HepG2 (cell line): ENCODE results near the gene GAGE12F. TPM values are rescaled to one million over a fixed set of nuclear protein-coding genes. Genes with fewer than 3 reads are reported as not detected.

Experiments used
- DMAP1 ChIP-seq: IDR thresholded peaks from 2 replicates; pipeline ENCODE4 v1.6.1; 2016
- FOXA1 ChIP-seq, 2 experiments: fragments of 450-650 bp in 1 of 2; sonication (generic) in 1 of 2; formaldehyde crosslinking in 1 of 2; IDR thresholded peaks; 2 replicates each; pipeline versions ENCODE4 v1.4.0 to v1.6.1; 2016 to 2020; ENCODE audit warnings: missing genetic modification reagents in 1 of 2
- FOXJ3 ChIP-seq: sonication (generic); formaldehyde crosslinking; IDR thresholded peaks from 2 replicates; pipeline ENCODE4 v1.4.0; 2020; ENCODE audit warnings: missing genetic modification reagents, mild to moderate bottlenecking, borderline replicate concordance
- HINFP ChIP-seq: sonication (generic); formaldehyde crosslinking; IDR thresholded peaks from 2 replicates; pipeline ENCODE4 v1.4.0; 2020; ENCODE audit warnings: low read depth, mild to moderate bottlenecking, missing genetic modification reagents
- MAFG ChIP-seq: sonication (generic); formaldehyde crosslinking; IDR thresholded peaks from 2 replicates; pipeline ENCODE4 v1.5.1; 2020; ENCODE audit warnings: mild to moderate bottlenecking, missing genetic modification reagents
- MEIS2 ChIP-seq: sonication (generic); formaldehyde crosslinking; IDR thresholded peaks from 2 replicates; pipeline ENCODE4 v1.9.0; 2021; ENCODE audit warnings: mild to moderate bottlenecking, missing genetic modification reagents
- ONECUT2 ChIP-seq: sonication (generic); formaldehyde crosslinking; IDR thresholded peaks from 2 replicates; pipeline ENCODE4 v1.4.0; 2020; ENCODE audit warnings: missing genetic modification reagents
- PAXIP1 ChIP-seq: sonication (generic); formaldehyde crosslinking; conservative IDR thresholded peaks from 2 replicates; pipeline ENCODE4 v1.4.0; 2020; ENCODE audit warnings: mild to moderate bottlenecking, missing genetic modification reagents, moderate library complexity
- PRMT3 ChIP-seq: sonication (generic); formaldehyde crosslinking; IDR thresholded peaks from 2 replicates; pipeline ENCODE4 v1.8.1; 2022; ENCODE audit warnings: low read depth, mild to moderate bottlenecking, moderate library complexity, missing genetic modification reagents, borderline replicate concordance
- SMARCE1 ChIP-seq: fragments of 450-650 bp; IDR thresholded peaks from 2 replicates; pipeline ENCODE4 v1.6.1; 2017; ENCODE audit warnings: borderline replicate concordance
- SOX5 ChIP-seq: IDR thresholded peaks from 2 replicates; pipeline ENCODE4 v1.6.1; 2016; ENCODE audit warnings: borderline replicate concordance
- TFDP1 ChIP-seq: IDR thresholded peaks from 2 replicates; pipeline ENCODE4 v1.6.1; 2016; ENCODE audit warnings: missing compliant biosample characterization, missing genetic modification reagents, borderline replicate concordance
- ZNF337 ChIP-seq: sonication (generic); formaldehyde crosslinking; IDR thresholded peaks from 2 replicates; pipeline ENCODE4 v1.5.1; 2020; ENCODE audit warnings: missing genetic modification reagents, low read depth, mild to moderate bottlenecking, borderline replicate concordance
- ZNF367 ChIP-seq: sonication (generic); formaldehyde crosslinking; IDR thresholded peaks from 2 replicates; pipeline ENCODE4 v1.4.0; 2020; ENCODE audit warnings: missing genetic modification reagents, borderline replicate concordance
- ZNF503 ChIP-seq: sonication (generic); formaldehyde crosslinking; IDR thresholded peaks from 2 replicates; pipeline ENCODE4 v1.4.0; 2020; ENCODE audit warnings: missing genetic modification reagents
- ZNF558 ChIP-seq: sonication (generic); formaldehyde crosslinking; IDR thresholded peaks from 2 replicates; pipeline ENCODE4 v1.9.0; 2022; ENCODE audit warnings: mild to moderate bottlenecking, missing genetic modification reagents, borderline replicate concordance
- ZNF784 ChIP-seq: sonication (generic); formaldehyde crosslinking; IDR thresholded peaks from 2 replicates; pipeline ENCODE4 v1.5.1; 2020; ENCODE audit warnings: missing genetic modification reagents, mild to moderate bottlenecking, borderline replicate concordance
- polyA plus RNA-seq, 8 experiments: library from polyadenylated mRNA; depleted of rRNA in 3 of 8; stranded (reverse) in 7 of 8; unstranded in 1 of 8; fragments of >200 nt; fragmentation: Illumina TruSeq in 4 of 8; extraction: Trizol in 4 of 8; gene quantifications; 2 replicates each; pipeline versions ENCODE4 v1.2.1 to v1.2.3, GENCODE V29; 2011 to 2016; ENCODE audit warnings: low read depth in 4 of 8, missing spikeins in 1 of 8, mixed read lengths in 1 of 8; ENCODE audit not compliant: insufficient read depth in 1 of 8
- total RNA-seq, 5 experiments: library from RNA; depleted of rRNA; stranded (reverse); fragments of >200 nt; fragmentation: Illumina TruSeq; extraction: Trizol; gene quantifications; 2 replicates each; pipeline ENCODE4 v1.2.3, GENCODE V29; 2016; ENCODE audit warnings: low read depth in 1 of 5
- TF ChIP-seq, protein P1 (sequence below), 2 experiments: sonication (generic) in 1 of 2; formaldehyde crosslinking in 1 of 2; IDR thresholded peaks; 2 replicates each; pipeline versions ENCODE4 v1.4.0 to v1.6.1; 2018 to 2020; ENCODE audit warnings: missing genetic modification reagents in 2 of 2, borderline replicate concordance in 1 of 2, low read depth in 1 of 2, mild to moderate bottlenecking in 1 of 2, missing biosample characterization in 1 of 2

GAGE12F gene
- total and polyA plus RNA-seq, 2 of the 13 experiments (the other 11 are each of a cell fraction or from before 2014, with no cell fraction given), result not detected

DNA sequence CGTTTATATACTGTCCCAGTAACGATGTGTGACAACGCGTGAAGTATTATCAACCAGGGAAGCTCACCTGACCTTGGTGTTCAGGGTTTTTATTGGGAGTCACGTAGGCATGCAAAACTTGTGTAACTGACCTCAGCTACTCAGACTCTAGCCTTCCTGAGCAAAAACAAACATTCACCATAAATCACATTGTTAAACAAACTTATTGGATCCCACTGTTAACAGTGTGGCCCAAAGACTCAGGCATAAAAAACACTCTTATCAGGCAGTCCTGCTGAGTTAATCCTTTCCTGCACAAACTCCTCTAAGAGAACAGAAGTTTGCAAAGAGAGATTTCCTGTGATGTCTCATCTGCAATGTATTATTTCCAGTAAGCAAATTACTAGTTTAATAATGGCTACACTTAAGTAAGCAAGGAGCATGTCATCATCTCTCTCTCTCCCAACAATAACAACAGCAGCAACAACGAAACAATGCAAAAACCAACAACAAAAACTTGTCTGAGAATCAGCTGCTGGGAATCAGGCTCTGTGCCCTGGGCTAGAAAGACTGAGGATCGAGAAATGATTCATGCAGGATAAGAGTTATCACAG is 50.2 kb downstream of the GAGE12F start (continued):
- TF ChIP-seq HINFP (no peak), SOX5 (CRISPR knock-in tag) (peak; percentile 78; the same call in 1 of the 2 replicates), ZNF337 (CRISPR knock-in tag) (no peak), MEIS2 (CRISPR knock-in tag) (0 out of 2 replicates have a peak, but pooled peaks have one; percentile 22), FOXJ3 (peak; percentile 44; the same call in 1 of the 2 replicates), TFDP1 (CRISPR knock-in tag) (no peak), ZNF558 (CRISPR knock-in tag) (no peak), ZNF503 (no peak), MAFG (CRISPR knock-in tag) (no peak), FOXA1 (IDR thresholded peaks at IDR 0.05) (no peak), FOXA1 (CRISPR knock-in tag; IDR thresholded peaks at IDR 0.05) (no peak), ZNF784 (CRISPR knock-in tag) (no peak), SMARCE1 (no peak), ZNF367 (no peak), PRMT3 (no peak), DMAP1 (CRISPR knock-in tag) (no peak), PAXIP1 (CRISPR knock-in tag) (peak; percentile 74), ONECUT2 (no peak)
- TF ChIP-seq, protein P1, sequence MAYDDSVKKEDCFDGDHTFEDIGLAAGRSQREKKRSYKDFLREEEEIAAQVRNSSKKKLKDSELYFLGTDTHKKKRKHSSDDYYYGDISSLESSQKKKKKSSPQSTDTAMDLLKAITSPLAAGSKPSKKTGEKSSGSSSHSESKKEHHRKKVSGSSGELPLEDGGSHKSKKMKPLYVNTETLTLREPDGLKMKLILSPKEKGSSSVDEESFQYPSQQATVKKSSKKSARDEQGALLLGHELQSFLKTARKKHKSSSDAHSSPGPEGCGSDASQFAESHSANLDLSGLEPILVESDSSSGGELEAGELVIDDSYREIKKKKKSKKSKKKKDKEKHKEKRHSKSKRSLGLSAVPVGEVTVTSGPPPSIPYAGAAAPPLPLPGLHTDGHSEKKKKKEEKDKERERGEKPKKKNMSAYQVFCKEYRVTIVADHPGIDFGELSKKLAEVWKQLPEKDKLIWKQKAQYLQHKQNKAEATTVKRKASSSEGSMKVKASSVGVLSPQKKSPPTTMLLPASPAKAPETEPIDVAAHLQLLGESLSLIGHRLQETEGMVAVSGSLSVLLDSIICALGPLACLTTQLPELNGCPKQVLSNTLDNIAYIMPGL (CRISPR knock-in tag; IDR thresholded peaks at IDR 0.05; ENCODE audit: borderline replicate concordance in 1 of 2, low read depth in 1 of 2), result no peak
